Colonic mucosa (tissue), 4 donors: ENCODE results near the gene NBEA. TPM values are rescaled to one million over a fixed set of nuclear protein-coding genes. Genes with fewer than 3 reads are reported as not detected.

ENCODE experiments used
- DNase-seq: peaks from one replicate; pipeline ENCODE4 v3.0.0-alpha.2; 2020
- H3K27ac ChIP-seq: fragments of 200-600 bp; one replicate; pipeline ENCODE4 v1.8.0; 2021
- H3K27me3 ChIP-seq: fragments of 200-600 bp; one replicate; pipeline ENCODE4 v1.8.0; 2021
- H3K36me3 ChIP-seq: fragments of 200-600 bp; one replicate; pipeline ENCODE4 v1.8.0; 2021
- H3K4me1 ChIP-seq: fragments of 200-600 bp; one replicate; pipeline ENCODE4 v1.8.0; 2021; ENCODE audit warnings: mild to moderate bottlenecking
- H3K4me3 ChIP-seq: fragments of 200-600 bp; one replicate; pipeline ENCODE4 v1.8.0; 2021
- H3K9ac ChIP-seq, 2 donors: one replicate each; pipeline ENCODE4 v1.7.0; 2013; ENCODE audit warnings: control low read depth in 2 of 2, low read depth in 2 of 2, low read length in 2 of 2
- H3K9me3 ChIP-seq: fragments of 200-600 bp; one replicate; pipeline ENCODE4 v1.8.0; 2021
- CTCF ChIP-seq: fragments of 200-600 bp; IDR thresholded peaks from one replicate; pipeline ENCODE4 v1.8.0; 2022; ENCODE audit warnings: antibody characterized with exemption, mild to moderate bottlenecking
- intact Hi-C: fragments of 100-400 bp; cut with DNase I; formaldehyde crosslinking; loops from one replicate; pipeline ENCODE4 v1.14.1; 2022
- total RNA-seq, 2 donors: library from RNA; stranded (reverse); fragmentation: NEBNext Ultra II Directional in 1 of 2; extraction: Animal tissue kit (Norgen Biotek cat#: 25700) in 1 of 2; gene quantifications; one replicate each; pipeline ENCODE4 v1.2.1, GENCODE V29; 2021
- donor health status: healthy.
- donor health status: DM: no; HTN: no; CAD: no.
- donor health status: DM: no; HTN: no; CAD: no.

Gene NBEA
- total RNA-seq, 2 donors from 2014 or later = 1.9 to 5.5 TPM

- no peak for TF ChIP-seq CTCF
- Histone ChIP-seq H3K4me1 (no peaks in the 10 kb centered on the region), H3K27me3 (no peaks in the 10 kb centered on the region), H3K27ac (no peak overlapping the region), H3K9me3 (no peaks in the 10 kb centered on the region), H3K9ac (no peak overlapping the region), H3K4me3 (no peak overlapping the region), H3K36me3 (no peaks in the 10 kb centered on the region)
- no peak for DNase-seq
- intact Hi-C loops = no loop called here
These were observed 556.2 kb downstream of the NBEA start for GRCh38 chr13:35498231-35498630.

GRCh38 chr13:35499196-35499662 is 557.2 kb downstream of the NBEA start:
- no peaks in the 10 kb centered on the region for H3K9me3 ChIP-seq
- no peak overlapping the region for H3K9ac ChIP-seq
- H3K4me1 ChIP-seq = no peaks in the 10 kb centered on the region
- H3K36me3 ChIP-seq = no peaks in the 10 kb centered on the region
- no peak overlapping the region for H3K4me3 ChIP-seq
- no peaks in the 10 kb centered on the region for H3K27me3 ChIP-seq
- TF ChIP-seq CTCF = no peak
- DNase-seq = no peak
- H3K27ac ChIP-seq = no peak overlapping the region
- intact Hi-C loops = no loop called here

- H3K36me3 ChIP-seq = no peaks in the 10 kb centered on the region
- no peak for TF ChIP-seq CTCF
- intact Hi-C loops = no loop called here
- H3K9me3 ChIP-seq = no peaks in the 10 kb centered on the region
- H3K4me3 ChIP-seq = no peak overlapping the region
- no peak for DNase-seq
- no peaks in the 10 kb centered on the region for H3K27me3 ChIP-seq
- H3K27ac ChIP-seq = no peak overlapping the region
- H3K4me1 ChIP-seq = no peaks in the 10 kb centered on the region
- no peak overlapping the region for H3K9ac ChIP-seq
These were observed 557.6 kb downstream of the NBEA start for GRCh38 chr13:35499676-35500075.

GRCh38 chr13:35500144-35500543 is 558.1 kb downstream of the NBEA start:
- H3K9me3 ChIP-seq = no peaks in the 10 kb centered on the region
- intact Hi-C loops = no loop called here
- TF ChIP-seq CTCF = no peak
- no peaks in the 10 kb centered on the region for H3K36me3 ChIP-seq
- no peaks in the 10 kb centered on the region for H3K4me1 ChIP-seq
- no peak overlapping the region for H3K27ac ChIP-seq
- H3K9ac ChIP-seq = no peak overlapping the region
- H3K4me3 ChIP-seq = no peak overlapping the region
- H3K27me3 ChIP-seq = no peaks in the 10 kb centered on the region
- DNase-seq = no peak

GRCh38 chr13:35501661-35502235 is 559.7 kb downstream of the NBEA start:
- Histone ChIP-seq H3K9me3 (no peaks in the 10 kb centered on the region), H3K27ac (no peak overlapping the region), H3K9ac (no peak overlapping the region), H3K27me3 (no peaks in the 10 kb centered on the region), H3K4me3 (no peak overlapping the region), H3K4me1 (no peaks in the 10 kb centered on the region), H3K36me3 (no peaks in the 10 kb centered on the region)
- intact Hi-C loops = no loop called here
- no peak for TF ChIP-seq CTCF
- DNase-seq = no peak
